HepG2 (cell line): ENCODE data around the gene PHYH. TPM values are rescaled to one million over a fixed set of nuclear protein-coding genes. Genes with fewer than 3 reads are reported as not detected.
A peak's percentile ranks its signal among the peaks of the same experiment; 100 is the strongest.

Source experiments
- ARID3A ChIP-seq: IDR thresholded peaks from 2 replicates; pipeline ENCODE4 v1.6.1; 2012; ENCODE audit warnings: low read depth, low read length, improper control_type of control experiment
- ATM ChIP-seq: fragments of 450-650 bp; IDR thresholded peaks from 2 replicates; pipeline ENCODE4 v1.7.1; 2017; ENCODE audit warnings: mild to moderate bottlenecking, borderline replicate concordance
- BCL6 ChIP-seq: IDR thresholded peaks from 2 replicates; pipeline ENCODE4 v1.6.1; 2016; ENCODE audit warnings: missing genetic modification reagents, missing compliant biosample characterization
- DMAP1 ChIP-seq: IDR thresholded peaks from 2 replicates; pipeline ENCODE4 v1.6.1; 2016
- GABPA ChIP-seq, 2 experiments: IDR thresholded peaks; 2 replicates each; pipeline ENCODE4 v1.6.1; 2011 to 2016; ENCODE audit warnings: low read depth in 2 of 2, low read length in 1 of 2, missing biosample characterization in 1 of 2, missing genetic modification characterization in 1 of 2
- HDAC1 ChIP-seq: sonication (generic); formaldehyde crosslinking; IDR thresholded peaks from 2 replicates; pipeline ENCODE4 v1.5.1; 2020; ENCODE audit warnings: mild to moderate bottlenecking, missing genetic modification reagents
- HIVEP1 ChIP-seq: sonication (generic); formaldehyde crosslinking; IDR thresholded peaks from 2 replicates; pipeline ENCODE4 v1.4.0; 2020; ENCODE audit warnings: mild to moderate bottlenecking, missing genetic modification reagents
- IRF1 ChIP-seq: sonication (generic); formaldehyde crosslinking; IDR thresholded peaks from 2 replicates; pipeline ENCODE4 v1.4.0; 2020; ENCODE audit warnings: low read depth, mild to moderate bottlenecking, missing genetic modification reagents
- KDM4B ChIP-seq: sonication (generic); formaldehyde crosslinking; IDR thresholded peaks from 2 replicates; pipeline ENCODE4 v1.4.0; 2020; ENCODE audit warnings: missing genetic modification reagents
- KLF6 ChIP-seq: IDR thresholded peaks from 2 replicates; pipeline ENCODE4 v1.8.0; 2016; ENCODE audit warnings: missing biosample characterization, missing genetic modification reagents
- MIER2 ChIP-seq: IDR thresholded peaks from 2 replicates; pipeline ENCODE4 v1.6.1; 2016; ENCODE audit warnings: missing biosample characterization, missing genetic modification reagents
- SAP130 ChIP-seq: IDR thresholded peaks from 2 replicates; pipeline ENCODE4 v1.6.1; 2016; ENCODE audit warnings: low read depth
- SMAD1 ChIP-seq: sonication (generic); formaldehyde crosslinking; IDR thresholded peaks from 2 replicates; pipeline ENCODE4 v1.4.0; 2020; ENCODE audit warnings: missing genetic modification reagents, low read depth, mild to moderate bottlenecking, borderline replicate concordance
- SMYD3 ChIP-seq: sonication (generic); formaldehyde crosslinking; IDR thresholded peaks from 2 replicates; pipeline ENCODE4 v1.8.1; 2023; ENCODE audit warnings: mild to moderate bottlenecking, missing genetic modification reagents
- STAT5B ChIP-seq: sonication (generic); formaldehyde crosslinking; IDR thresholded peaks from 2 replicates; pipeline ENCODE4 v1.4.0; 2020; ENCODE audit warnings: missing genetic modification reagents
- YY1 ChIP-seq: IDR thresholded peaks from 2 replicates; pipeline ENCODE4 v1.6.1; 2011; ENCODE audit warnings: low read length, low read depth, moderate library complexity, mild to moderate bottlenecking; ENCODE audit not compliant: insufficient read depth, insufficient replicate concordance
- ZFP62 ChIP-seq: sonication (generic); formaldehyde crosslinking; IDR thresholded peaks from 2 replicates; pipeline ENCODE4 v1.4.0; 2020; ENCODE audit warnings: missing genetic modification reagents
- ZFP82 ChIP-seq: sonication (generic); formaldehyde crosslinking; IDR thresholded peaks from 2 replicates; pipeline ENCODE4 v1.5.1; 2020; ENCODE audit warnings: mild to moderate bottlenecking, missing genetic modification reagents, borderline replicate concordance
- ZKSCAN5 ChIP-seq: sonication (generic); formaldehyde crosslinking; IDR thresholded peaks from 2 replicates; pipeline ENCODE4 v1.5.1; 2020; ENCODE audit warnings: mild to moderate bottlenecking, missing genetic modification reagents
- ZNF205 ChIP-seq: IDR thresholded peaks from 2 replicates; pipeline ENCODE4 v1.6.1; 2018; ENCODE audit warnings: missing biosample characterization, missing genetic modification reagents
- ZNF570 ChIP-seq: sonication (generic); formaldehyde crosslinking; IDR thresholded peaks from 2 replicates; pipeline ENCODE4 v1.4.0; 2020; ENCODE audit warnings: mild to moderate bottlenecking, missing genetic modification reagents, borderline replicate concordance
- ZNF773 ChIP-seq: sonication (generic); formaldehyde crosslinking; IDR thresholded peaks from 2 replicates; pipeline ENCODE4 v1.4.0; 2020; ENCODE audit warnings: missing genetic modification reagents, borderline replicate concordance
- ZNF780A ChIP-seq: sonication (generic); formaldehyde crosslinking; IDR thresholded peaks from 2 replicates; pipeline ENCODE4 v1.8.0; 2022; ENCODE audit warnings: mild to moderate bottlenecking, missing genetic modification reagents, moderate library complexity
- polyA plus RNA-seq, 8 experiments: library from polyadenylated mRNA; depleted of rRNA in 3 of 8; stranded (reverse) in 7 of 8; unstranded in 1 of 8; fragments of >200 nt; fragmentation: Illumina TruSeq in 4 of 8; extraction: Trizol in 4 of 8; gene quantifications; 2 replicates each; pipeline versions ENCODE4 v1.2.1 to v1.2.3, GENCODE V29; 2011 to 2016; ENCODE audit warnings: low read depth in 4 of 8, missing spikeins in 1 of 8, mixed read lengths in 1 of 8; ENCODE audit not compliant: insufficient read depth in 1 of 8
- total RNA-seq, 5 experiments: library from RNA; depleted of rRNA; stranded (reverse); fragments of >200 nt; fragmentation: Illumina TruSeq; extraction: Trizol; gene quantifications; 2 replicates each; pipeline ENCODE4 v1.2.3, GENCODE V29; 2016; ENCODE audit warnings: low read depth in 1 of 5
- TF ChIP-seq, protein P1 (sequence below): sonication (generic); formaldehyde crosslinking; IDR thresholded peaks from 2 replicates; pipeline ENCODE4 v1.5.1; 2020; ENCODE audit warnings: missing genetic modification reagents, mild to moderate bottlenecking, borderline replicate concordance

Gene PHYH
- total and polyA plus RNA-seq, 2 of the 13 experiments (the other 11 are each of a cell fraction or from before 2014, with no cell fraction given) = 27.2 to 34.5 TPM

GRCh38 chr10:13291821-13292773 is 7.8 kb downstream of the PHYH start (continued):
- TF ChIP-seq IRF1 (no peak), SMAD1 (CRISPR knock-in tag) (no peak), ATM (no peak), KDM4B (no peak), STAT5B (no peak), ZNF780A (no peak), ZFP62 (CRISPR knock-in tag) (no peak), SMYD3 (CRISPR knock-in tag) (no peak), ZNF570 (no peak), HDAC1 (CRISPR knock-in tag) (no peak), ZNF205 (CRISPR knock-in tag) (no peak), KLF6 (CRISPR knock-in tag) (no peak), MIER2 (CRISPR knock-in tag) (no peak), ZNF773 (CRISPR knock-in tag) (no peak), BCL6 (peak; percentile 76), DMAP1 (CRISPR knock-in tag) (no peak), ZFP82 (CRISPR knock-in tag) (no peak), ARID3A (0 out of 2 replicates have a peak, but pooled peaks have one; percentile 32), SAP130 (CRISPR knock-in tag) (peak; percentile 53), ZKSCAN5 (CRISPR knock-in tag) (no peak), GABPA (IDR thresholded peaks at IDR 0.05; ENCODE audit: low read depth, low read length) (no peak), GABPA (CRISPR knock-in tag; IDR thresholded peaks at IDR 0.05; ENCODE audit: low read depth) (no peak), YY1 (no peak), HIVEP1 (CRISPR knock-in tag) (no peak)
- TF ChIP-seq, protein P1, sequence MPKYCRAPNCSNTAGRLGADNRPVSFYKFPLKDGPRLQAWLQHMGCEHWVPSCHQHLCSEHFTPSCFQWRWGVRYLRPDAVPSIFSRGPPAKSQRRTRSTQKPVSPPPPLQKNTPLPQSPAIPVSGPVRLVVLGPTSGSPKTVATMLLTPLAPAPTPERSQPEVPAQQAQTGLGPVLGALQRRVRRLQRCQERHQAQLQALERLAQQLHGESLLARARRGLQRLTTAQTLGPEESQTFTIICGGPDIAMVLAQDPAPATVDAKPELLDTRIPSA (CRISPR knock-in tag) = no peak
